Mammary epithelial cell (primary cell): ENCODE results near the gene HDAC4.

ENCODE experiments used
- CTCF ChIP-seq, 2 donors: IDR thresholded peaks in 1 of 2; conservative IDR thresholded peaks in 1 of 2; 2 replicates each; pipeline ENCODE4 v1.5.1; 2011 to 2012; ENCODE audit warnings: inconsistent platforms in 2 of 2, low read length in 2 of 2, mild to moderate bottlenecking in 2 of 2, control low read depth in 1 of 2, low read depth in 1 of 2; ENCODE audit not compliant: insufficient read depth in 1 of 2; ENCODE audit errors: extremely low read depth in 1 of 2
- EZH2 ChIP-seq: IDR thresholded peaks from 2 replicates; pipeline ENCODE4 v1.6.1; 2012; ENCODE audit warnings: low read length, inconsistent platforms, borderline replicate concordance

DNA sequence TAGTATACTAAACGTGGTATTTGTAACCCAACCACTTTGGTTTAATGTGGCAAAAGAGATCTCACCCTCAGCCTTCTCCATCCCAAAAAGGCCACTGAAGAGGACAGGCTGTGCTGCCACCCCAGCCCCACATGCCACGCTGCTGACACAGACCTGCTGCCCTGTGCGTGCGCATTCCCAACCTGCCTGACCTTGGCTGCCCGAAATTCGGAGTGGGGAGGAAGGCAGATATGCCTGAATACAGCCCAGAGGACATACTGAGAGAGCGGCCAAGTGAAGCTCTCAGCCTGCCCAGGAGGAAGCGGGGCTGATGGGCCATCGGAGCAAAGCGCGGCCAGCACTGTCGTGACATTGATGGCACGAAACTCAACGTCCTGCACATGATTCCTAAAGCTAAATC, 70.0 kb downstream of the HDAC4 start:
- TF ChIP-seq CTCF (conservative IDR thresholded peaks at IDR 0.05 in 1 of 2, IDR thresholded peaks at IDR 0.05 in 1 of 2; ENCODE audit: extremely low read depth in 1 of 2, insufficient read depth in 1 of 2, low read depth in 1 of 2, low read length in 2 of 2) (no peak), EZH2 (no peak)
